ENCODE measurements around the gene TBC1D22B.
A peak's percentile ranks its signal among the peaks of the same experiment; 100 is the strongest.

Gene TBC1D22B

DNA sequence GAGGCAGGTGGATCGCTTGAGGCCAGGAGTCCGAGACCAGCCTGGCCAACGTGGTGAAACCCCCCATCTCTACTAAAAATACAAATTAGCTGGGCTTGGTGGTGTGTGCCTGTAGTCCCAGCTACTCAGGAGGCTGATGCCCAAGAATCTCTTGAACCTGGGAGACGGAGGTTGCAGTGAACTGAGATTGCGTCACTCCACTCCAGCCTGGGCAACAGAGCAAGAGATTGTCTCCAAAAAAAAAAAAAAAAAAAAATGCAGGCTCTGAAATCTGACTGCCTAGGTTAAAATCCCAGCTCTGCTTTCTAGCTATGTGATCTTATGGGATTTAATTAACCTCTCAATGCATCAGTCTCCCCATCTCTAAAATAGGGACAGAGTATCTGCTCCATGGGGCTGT is 3.6 kb downstream of the TBC1D22B start:
- ATAC-seq (replicated peaks), result no peak
- no peak overlapping the region for H3K4me3 Mint-ChIP-seq
- H3K36me3 Mint-ChIP-seq (ENCODE audit: insufficient read depth), result peaks cover 13% of the 10 kb centered on the region
- no peaks in the 10 kb centered on the region for H3K9me3 Mint-ChIP-seq
- H3K4me1 Mint-ChIP-seq (ENCODE audit: low read depth in 2 of 2), result peaks cover 29 to 68% of the 10 kb centered on the region in 2 donors
- H3K27me3 Mint-ChIP-seq, result no peaks in the 10 kb centered on the region
- no peak for DNase-seq
- H3K27ac Mint-ChIP-seq, result no peak overlapping the region

DNA sequence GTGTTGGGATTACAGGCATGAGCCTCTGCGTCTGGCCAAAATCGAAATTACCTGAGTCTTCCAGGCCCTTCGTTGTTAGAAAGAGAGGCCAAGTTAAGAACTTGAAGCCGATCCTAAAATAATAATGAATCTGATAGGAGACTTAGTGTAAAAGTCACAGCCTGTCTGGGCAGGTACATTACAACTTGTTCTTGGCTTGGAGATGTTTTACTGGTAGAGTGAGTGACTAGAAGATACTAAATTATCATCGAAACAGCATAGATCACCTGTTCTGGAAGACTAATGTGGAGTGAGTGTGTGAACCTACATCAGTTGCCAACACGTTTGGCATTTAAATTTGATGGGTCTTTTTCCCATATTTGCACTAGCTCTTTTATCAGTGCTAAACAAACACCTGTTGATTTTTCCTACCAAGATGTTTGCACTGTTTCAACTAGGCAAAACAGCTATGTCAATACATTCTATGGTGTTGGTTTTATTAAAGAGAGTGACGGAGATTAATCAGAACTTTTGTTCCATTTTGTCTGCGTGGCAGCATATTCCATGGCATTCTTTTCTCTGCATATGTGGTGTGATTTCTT is 5.0 kb downstream of the TBC1D22B start:
- no peaks in the 10 kb centered on the region for H3K9me3 Mint-ChIP-seq
- peak overlapping the region in 1 of 2 donors; percentile 17 for H3K27ac Mint-ChIP-seq
- ATAC-seq (replicated peaks) (no peak), DNase-seq (no peak)
- H3K36me3 Mint-ChIP-seq (ENCODE audit: insufficient read depth), result peaks cover 11% of the 10 kb centered on the region
- H3K4me1 Mint-ChIP-seq (ENCODE audit: low read depth in 2 of 2), result peaks cover 27 to 61% of the 10 kb centered on the region in 2 donors
- no peaks in the 10 kb centered on the region for H3K27me3 Mint-ChIP-seq
- no peak overlapping the region for H3K4me3 Mint-ChIP-seq

DNA sequence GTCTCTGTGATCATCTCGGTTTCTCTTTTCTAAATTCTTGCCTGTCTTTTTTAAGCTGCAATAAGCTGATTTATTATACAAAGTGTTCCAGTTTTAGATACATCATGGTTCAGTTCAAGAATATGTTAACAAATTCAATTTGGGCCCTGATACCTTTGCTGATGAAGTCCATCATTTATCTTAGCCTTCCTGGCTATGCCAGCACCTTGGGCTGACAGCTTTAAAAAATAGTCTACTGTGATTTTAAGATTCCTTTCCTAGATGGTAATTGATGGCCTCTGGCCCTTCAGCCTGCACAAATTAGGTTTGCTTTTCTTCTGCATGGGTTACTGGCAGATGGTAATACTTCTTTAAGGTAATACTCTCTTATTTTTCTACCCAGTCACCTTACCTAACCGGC is 7.4 kb downstream of the TBC1D22B start:
- DNase-seq (no peak), ATAC-seq (replicated peaks) (no peak)
- Mint-ChIP-seq H3K27me3 (no peaks in the 10 kb centered on the region), H3K36me3 (ENCODE audit: insufficient read depth) (peaks cover 7% of the 10 kb centered on the region), H3K4me1 (ENCODE audit: low read depth in 2 of 2) (peaks cover 12 to 48% of the 10 kb centered on the region in 2 donors), H3K27ac (peak overlapping the region in 1 of 2 donors; percentile 42), H3K9me3 (no peaks in the 10 kb centered on the region), H3K4me3 (no peak overlapping the region)

DNA sequence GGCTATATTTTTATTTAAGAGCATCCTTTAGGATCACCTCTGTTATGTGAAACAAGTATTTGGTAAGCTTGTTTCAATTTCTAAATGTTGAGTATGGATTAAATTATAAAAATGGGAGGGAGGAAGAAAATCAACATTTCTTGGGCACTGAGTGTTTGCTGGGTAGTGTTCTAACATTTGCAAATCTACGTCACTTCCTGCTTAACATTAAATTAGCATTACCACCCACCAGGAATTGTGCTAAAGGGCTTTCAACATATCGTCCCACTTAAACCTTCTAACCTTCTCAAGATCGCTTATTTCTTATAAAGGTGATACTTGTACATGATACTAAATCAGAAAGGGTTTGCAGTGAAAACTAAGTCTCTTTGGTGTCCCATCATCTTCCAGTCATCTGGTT is 8.3 kb downstream of the TBC1D22B start:
- peak overlapping the region in 1 of 2 donors; percentile 42 for H3K27ac Mint-ChIP-seq
- no peak overlapping the region for H3K4me3 Mint-ChIP-seq
- no peaks in the 10 kb centered on the region for H3K27me3 Mint-ChIP-seq
- H3K36me3 Mint-ChIP-seq (ENCODE audit: insufficient read depth), result peaks cover 9% of the 10 kb centered on the region
- DNase-seq, result no peak
- H3K9me3 Mint-ChIP-seq, result no peaks in the 10 kb centered on the region
- ATAC-seq (replicated peaks), result no peak
- H3K4me1 Mint-ChIP-seq (ENCODE audit: low read depth in 2 of 2), result peaks cover 14 to 52% of the 10 kb centered on the region in 2 donors

DNA sequence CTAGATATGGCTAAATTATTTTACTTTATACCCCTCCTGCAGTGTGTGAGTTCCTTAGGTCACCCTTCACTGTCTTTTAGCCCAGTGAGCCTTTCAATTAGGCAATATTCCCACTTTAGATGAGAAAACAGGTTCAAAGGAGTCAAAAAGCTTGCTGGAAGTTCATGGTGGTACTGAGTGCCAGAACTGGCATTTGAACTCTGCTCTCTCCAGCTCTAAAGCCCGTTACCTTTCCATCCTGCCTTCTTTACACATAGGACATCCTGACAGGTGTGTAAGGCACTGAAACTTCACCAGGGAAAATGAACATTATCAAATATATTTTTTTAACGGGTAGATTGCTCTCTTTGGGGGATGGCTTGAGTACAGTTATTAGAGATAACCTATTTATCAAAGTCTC is 11.5 kb downstream of the TBC1D22B start:
- no peak for ATAC-seq (replicated peaks)
- H3K27me3 Mint-ChIP-seq, result no peaks in the 10 kb centered on the region
- DNase-seq, result no peak
- H3K36me3 Mint-ChIP-seq (ENCODE audit: insufficient read depth), result peaks cover 3% of the 10 kb centered on the region
- peaks cover 19 to 55% of the 10 kb centered on the region in 2 donors for H3K4me1 Mint-ChIP-seq (ENCODE audit: low read depth in 2 of 2)
- no peak overlapping the region for H3K4me3 Mint-ChIP-seq
- no peak overlapping the region for H3K27ac Mint-ChIP-seq
- H3K9me3 Mint-ChIP-seq, result no peaks in the 10 kb centered on the region

DNA sequence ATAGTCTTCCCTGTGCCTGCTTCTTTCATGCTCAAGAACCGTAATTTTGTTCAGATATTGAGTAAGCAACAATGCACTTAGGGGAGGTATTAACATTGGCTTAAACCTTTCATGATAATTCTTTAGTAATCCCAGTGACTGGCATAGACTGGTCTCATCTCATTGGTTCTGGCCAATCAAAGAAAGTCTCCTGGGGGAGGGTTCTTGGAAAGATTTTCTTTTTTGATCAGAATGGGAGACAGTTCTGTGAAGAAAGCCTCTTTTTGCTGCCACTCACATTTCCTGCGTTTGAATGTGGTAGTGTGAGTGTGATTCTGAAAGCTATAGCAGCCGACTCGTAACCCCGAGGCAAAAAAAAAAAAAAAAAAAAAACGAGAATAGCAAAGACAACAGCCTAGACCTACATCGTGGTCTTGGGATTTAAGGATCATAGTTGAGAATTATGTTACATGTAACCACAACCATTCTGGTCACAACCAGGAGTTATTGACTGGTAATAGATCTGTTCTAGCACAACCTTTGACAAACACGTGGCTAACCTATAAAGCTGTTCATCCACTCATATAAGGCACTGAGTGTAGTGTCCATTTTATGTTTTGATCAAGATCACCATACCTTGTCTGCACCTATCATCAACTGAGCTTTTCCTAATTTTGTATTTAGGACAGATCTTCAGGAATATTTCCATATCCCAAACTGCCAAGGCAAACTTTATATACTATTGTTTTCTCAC is 15.4 kb downstream of the TBC1D22B start:
- ATAC-seq (replicated peaks) (peak; percentile 50), DNase-seq (no peak)
- H3K4me1 Mint-ChIP-seq (ENCODE audit: low read depth in 2 of 2), result peaks cover 23 to 48% of the 10 kb centered on the region in 2 donors
- no peaks in the 10 kb centered on the region for H3K27me3 Mint-ChIP-seq
- H3K4me3 Mint-ChIP-seq, result peak overlapping the region; percentile 33 to 48
- H3K27ac Mint-ChIP-seq, result peak overlapping the region in 1 of 2 donors; percentile 65
- H3K36me3 Mint-ChIP-seq (ENCODE audit: insufficient read depth), result peaks cover 3% of the 10 kb centered on the region
- no peaks in the 10 kb centered on the region for H3K9me3 Mint-ChIP-seq

DNA sequence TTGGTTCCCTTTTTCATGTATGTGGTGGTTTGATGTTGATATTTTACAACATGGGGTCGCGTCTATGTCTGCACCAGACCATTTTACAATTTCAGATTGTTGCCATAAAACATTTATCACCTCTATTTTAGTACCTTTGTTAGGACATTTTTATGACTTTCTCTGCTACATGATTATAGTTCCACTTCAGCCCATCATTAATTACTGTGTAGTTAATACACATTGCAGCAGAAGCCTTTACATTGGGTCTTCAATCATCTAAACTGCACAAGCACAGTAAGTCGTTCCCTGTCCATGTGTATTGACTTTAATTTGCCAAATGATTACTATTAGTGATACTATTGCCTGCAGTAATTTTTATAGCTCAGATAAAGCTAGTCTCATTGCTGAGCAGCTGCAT is 16.1 kb downstream of the TBC1D22B start:
- DNase-seq (no peak), ATAC-seq (replicated peaks) (no peak)
- no peak overlapping the region for H3K27ac Mint-ChIP-seq
- peaks cover 19 to 42% of the 10 kb centered on the region in 2 donors for H3K4me1 Mint-ChIP-seq (ENCODE audit: low read depth in 2 of 2)
- peak overlapping the region in 1 of 2 donors; percentile 48 for H3K4me3 Mint-ChIP-seq
- peaks cover 3% of the 10 kb centered on the region for H3K36me3 Mint-ChIP-seq (ENCODE audit: insufficient read depth)
- H3K9me3 Mint-ChIP-seq, result no peaks in the 10 kb centered on the region
- H3K27me3 Mint-ChIP-seq, result no peaks in the 10 kb centered on the region

DNA sequence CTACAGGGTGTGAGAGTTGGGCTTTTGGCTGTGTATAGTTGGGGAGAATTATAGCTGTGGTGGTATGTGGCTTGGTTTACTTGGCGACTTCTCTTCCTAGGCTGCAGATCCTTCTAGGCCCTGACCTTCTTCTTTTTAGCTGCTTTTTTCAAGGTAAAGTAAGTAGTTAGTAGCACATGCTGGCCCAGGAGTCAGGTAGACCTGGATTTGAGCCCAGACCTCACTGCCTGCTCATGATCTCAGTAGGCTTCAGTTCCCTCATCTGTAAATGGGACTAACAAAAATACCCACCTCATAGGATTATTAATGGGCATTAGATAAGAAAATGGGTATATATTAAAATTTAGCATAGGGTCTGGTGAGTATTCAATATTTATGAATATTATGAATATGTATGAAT is 17.8 kb downstream of the TBC1D22B start:
- H3K27me3 Mint-ChIP-seq, result no peaks in the 10 kb centered on the region
- no peak for ATAC-seq (replicated peaks)
- H3K27ac Mint-ChIP-seq, result no peak overlapping the region
- no peak overlapping the region for H3K4me3 Mint-ChIP-seq
- H3K9me3 Mint-ChIP-seq, result no peaks in the 10 kb centered on the region
- peaks cover 21 to 47% of the 10 kb centered on the region in 2 donors for H3K4me1 Mint-ChIP-seq (ENCODE audit: low read depth in 2 of 2)
- no peak for DNase-seq
- H3K36me3 Mint-ChIP-seq (ENCODE audit: insufficient read depth), result no peaks in the 10 kb centered on the region

DNA sequence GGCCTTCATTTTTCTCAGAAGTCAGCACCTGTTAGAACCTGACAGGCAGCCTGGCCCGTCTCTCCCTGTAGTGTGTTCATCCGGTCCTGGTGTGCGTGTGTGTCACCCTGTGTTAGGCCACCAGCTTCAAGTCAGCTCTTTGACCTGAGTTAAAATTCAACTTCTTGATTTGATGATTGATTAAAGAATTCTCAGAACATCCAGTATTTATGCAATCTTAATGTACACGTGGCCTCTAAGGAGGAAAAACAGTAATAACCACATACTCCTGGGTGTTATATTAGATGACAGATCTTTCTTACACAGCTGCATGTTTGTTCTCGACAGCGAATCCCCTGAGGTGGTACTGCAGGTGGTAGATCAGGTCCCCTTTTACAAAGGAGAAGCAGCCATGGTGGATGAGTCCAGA is 19.4 kb downstream of the TBC1D22B start:
- H3K4me1 Mint-ChIP-seq (ENCODE audit: low read depth in 2 of 2), result peaks cover 19 to 42% of the 10 kb centered on the region in 2 donors
- DNase-seq, result no peak

DNA sequence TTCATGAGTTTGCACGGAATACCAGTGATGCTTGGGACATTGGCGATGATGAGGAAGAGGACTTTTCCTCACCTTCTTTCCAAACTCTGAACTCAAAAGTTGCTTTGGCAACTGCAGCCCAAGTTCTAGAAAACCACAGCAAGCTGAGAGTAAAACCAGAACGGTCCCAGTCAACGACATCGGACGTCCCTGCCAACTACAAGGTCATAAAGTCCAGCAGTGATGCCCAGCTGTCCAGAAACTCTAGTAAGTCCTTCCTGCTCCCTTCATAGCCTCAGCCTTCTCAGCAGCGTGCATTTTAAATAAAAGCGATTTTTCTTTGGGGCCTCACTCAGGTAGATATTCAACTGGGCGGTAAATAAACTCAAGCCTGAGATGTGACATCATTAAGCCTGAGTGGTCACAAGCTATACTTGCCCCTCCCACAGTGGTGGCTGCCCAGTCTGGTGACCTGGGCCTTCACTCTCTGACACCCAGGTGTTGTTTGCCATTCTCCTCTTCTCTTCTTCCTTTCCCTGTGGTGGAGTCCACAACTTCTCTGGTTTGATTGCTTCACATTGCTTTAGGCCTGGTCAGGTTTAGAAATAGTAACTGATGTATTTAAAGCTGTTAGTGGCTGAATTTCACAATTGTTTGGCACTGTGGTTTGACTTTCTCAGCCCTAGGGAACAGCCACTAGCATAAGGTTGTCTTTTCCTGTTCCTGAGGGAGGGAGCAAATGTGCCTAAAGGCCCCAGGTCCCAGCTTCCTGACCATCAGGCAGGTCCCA is 22.0 kb downstream of the TBC1D22B start:
- Mint-ChIP-seq H3K4me3 (no peak overlapping the region), H3K9me3 (no peaks in the 10 kb centered on the region), H3K27ac (no peak overlapping the region), H3K4me1 (ENCODE audit: low read depth in 2 of 2) (peaks cover 9 to 27% of the 10 kb centered on the region in 2 donors), H3K27me3 (no peaks in the 10 kb centered on the region), H3K36me3 (ENCODE audit: insufficient read depth) (peaks cover 17% of the 10 kb centered on the region)
- ATAC-seq (replicated peaks) (no peak), DNase-seq (no peak)

More for the DNA sequence above, 19.4 kb downstream of the TBC1D22B start:
- no peaks in the 10 kb centered on the region for H3K9me3 Mint-ChIP-seq
- no peaks in the 10 kb centered on the region for H3K27me3 Mint-ChIP-seq
- H3K36me3 Mint-ChIP-seq (ENCODE audit: insufficient read depth), result no peaks in the 10 kb centered on the region
- H3K4me3 Mint-ChIP-seq, result no peak overlapping the region
- no peak overlapping the region for H3K27ac Mint-ChIP-seq
- no peak for ATAC-seq (replicated peaks)

DNA sequence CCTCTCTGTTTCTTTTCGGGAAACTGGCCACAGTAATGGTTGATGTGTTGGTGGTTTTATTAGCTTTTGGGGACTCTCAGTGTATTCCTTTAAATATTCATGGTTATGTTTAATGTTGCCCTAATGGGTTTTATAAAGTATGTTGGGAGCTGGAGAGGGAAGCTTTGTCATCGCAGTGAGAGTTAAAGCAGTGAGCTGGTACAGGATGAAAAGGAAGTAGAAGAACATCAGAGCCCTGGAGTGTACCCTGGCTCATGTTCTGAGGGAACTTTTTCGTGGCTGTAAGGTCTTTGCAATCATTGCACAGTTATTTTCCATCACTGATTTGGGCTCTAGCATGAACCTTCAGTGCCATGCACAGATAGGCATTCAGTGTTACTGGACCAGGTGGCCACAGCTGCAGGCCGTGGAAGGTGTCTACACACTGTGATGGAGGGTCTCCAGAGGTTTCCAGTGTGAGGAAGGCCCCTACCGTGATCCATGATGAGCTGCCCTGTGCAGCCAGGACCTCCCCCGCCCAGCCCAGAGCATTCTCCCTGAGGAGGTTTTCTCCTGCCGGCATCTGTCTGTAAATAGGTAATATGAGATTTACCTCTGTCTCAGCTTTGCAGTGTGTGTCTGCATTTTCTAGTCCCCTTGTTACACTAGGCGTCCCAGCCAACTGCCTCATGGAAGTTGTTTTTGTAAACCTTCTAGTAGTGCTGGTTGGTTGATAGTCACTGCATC is 22.8 kb downstream of the TBC1D22B start:
- H3K27ac Mint-ChIP-seq, result no peak overlapping the region
- H3K36me3 Mint-ChIP-seq (ENCODE audit: insufficient read depth), result peaks cover 22% of the 10 kb centered on the region
- peaks cover 7 to 23% of the 10 kb centered on the region in 2 donors for H3K4me1 Mint-ChIP-seq (ENCODE audit: low read depth in 2 of 2)
- ATAC-seq (replicated peaks) (no peak), DNase-seq (no peak)
- H3K4me3 Mint-ChIP-seq, result no peak overlapping the region
- no peaks in the 10 kb centered on the region for H3K9me3 Mint-ChIP-seq
- H3K27me3 Mint-ChIP-seq, result no peaks in the 10 kb centered on the region

DNA sequence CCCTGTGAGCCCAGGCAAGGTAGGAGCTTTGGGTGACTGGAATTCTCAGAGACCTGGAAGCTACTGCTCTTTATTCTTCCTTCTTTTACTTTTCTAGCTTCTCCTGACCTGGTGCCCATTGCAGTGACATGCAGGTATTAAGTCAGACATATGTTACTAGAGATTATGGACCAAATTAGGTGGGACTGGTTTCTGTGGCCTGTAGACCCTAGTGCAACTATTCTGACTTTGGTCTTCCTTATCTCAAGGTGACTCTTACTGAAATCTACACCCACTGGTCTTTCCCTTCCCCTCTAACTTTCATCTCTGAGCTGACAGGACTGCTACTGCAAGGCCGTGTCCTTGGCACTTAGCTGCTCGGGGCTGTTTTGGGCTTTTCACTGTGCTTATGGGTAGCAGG is 24.8 kb downstream of the TBC1D22B start:
- no peaks in the 10 kb centered on the region for H3K9me3 Mint-ChIP-seq
- ATAC-seq (replicated peaks) (no peak), DNase-seq (no peak)
- peaks cover 2 to 11% of the 10 kb centered on the region in 2 donors for H3K4me1 Mint-ChIP-seq (ENCODE audit: low read depth in 2 of 2)
- H3K4me3 Mint-ChIP-seq, result no peak overlapping the region
- H3K27ac Mint-ChIP-seq, result no peak overlapping the region
- H3K27me3 Mint-ChIP-seq, result no peaks in the 10 kb centered on the region
- peaks cover 38% of the 10 kb centered on the region for H3K36me3 Mint-ChIP-seq (ENCODE audit: insufficient read depth)

DNA sequence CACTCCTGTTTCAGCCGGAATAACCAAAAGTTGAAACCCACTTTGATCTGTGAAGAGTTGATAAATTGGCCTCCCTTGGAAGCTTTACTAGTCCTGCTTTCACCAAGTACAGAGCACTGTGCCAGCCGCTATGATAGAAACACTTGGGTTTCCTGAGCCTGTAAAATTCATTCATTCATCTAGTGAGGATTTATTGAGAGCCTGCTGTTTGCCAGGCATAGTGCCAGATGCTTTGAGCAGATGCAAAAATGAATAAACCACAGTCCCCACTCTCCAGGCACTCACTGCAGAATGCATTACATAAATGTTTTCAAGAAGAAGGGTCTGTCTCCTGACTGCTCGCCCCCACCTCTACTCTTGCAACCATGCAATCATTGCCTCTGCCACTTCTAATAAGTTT is 25.7 kb downstream of the TBC1D22B start:
- Mint-ChIP-seq H3K27me3 (no peaks in the 10 kb centered on the region), H3K36me3 (ENCODE audit: insufficient read depth) (peaks cover 39% of the 10 kb centered on the region), H3K4me1 (ENCODE audit: low read depth in 2 of 2) (peaks cover 2 to 11% of the 10 kb centered on the region in 2 donors), H3K9me3 (no peaks in the 10 kb centered on the region), H3K27ac (no peak overlapping the region), H3K4me3 (no peak overlapping the region)
- no peak for DNase-seq
- ATAC-seq (replicated peaks), result no peak
